K562 (cell line): ENCODE results near the gene LDLRAD3. TPM values are rescaled to one million over a fixed set of nuclear protein-coding genes. Genes with fewer than 3 reads are reported as not detected.

Source experiments
- ELF2 ChIP-seq: fragments of 250-450 bp; sonication (Bioruptor Pico); IDR thresholded peaks from 2 replicates; pipeline ENCODE4 v1.5.0; 2021; ENCODE audit warnings: mild to moderate bottlenecking
- EZH2 ChIP-seq: IDR thresholded peaks from 2 replicates; pipeline ENCODE4 v1.6.1; 2012; ENCODE audit warnings: low read depth, mild to moderate bottlenecking, inconsistent platforms, low read length, borderline replicate concordance
- GABPB2 ChIP-seq: fragments of 250-450 bp; sonication (Bioruptor Pico); conservative IDR thresholded peaks from 2 replicates; pipeline ENCODE4 v1.5.1; 2021; ENCODE audit warnings: mild to moderate bottlenecking
- KAT7 ChIP-seq: sonication (generic); formaldehyde crosslinking; IDR thresholded peaks from 2 replicates; pipeline ENCODE4 v1.8.0; 2022; ENCODE audit warnings: missing genetic modification reagents, mild to moderate bottlenecking, borderline replicate concordance
- KDM1A ChIP-seq, 2 experiments: fragments of 450-650 bp; IDR thresholded peaks; 2 replicates each; pipeline ENCODE4 v1.6.1; 2016; ENCODE audit warnings: mild to moderate bottlenecking in 2 of 2
- MAFG ChIP-seq: fragments of 450-650 bp; conservative IDR thresholded peaks from 2 replicates; pipeline ENCODE4 v1.6.1; 2016; ENCODE audit warnings: missing genetic modification characterization, missing compliant biosample characterization
- PKNOX1 ChIP-seq: fragments of 450-650 bp; IDR thresholded peaks from 2 replicates; pipeline ENCODE4 v1.6.1; 2016
- PTBP1 ChIP-seq: fragments of 200-400 bp; formaldehyde crosslinking; IDR thresholded peaks from 2 replicates; pipeline ENCODE4 v1.6.1; 2017; ENCODE audit warnings: low read depth, low read length
- RFX1 ChIP-seq: fragments of 450-650 bp; IDR thresholded peaks from 2 replicates; pipeline ENCODE4 v1.6.1; 2016; ENCODE audit warnings: mild to moderate bottlenecking, moderate library complexity
- SAFB ChIP-seq: fragments of 200-400 bp; formaldehyde crosslinking; IDR thresholded peaks from 2 replicates; pipeline ENCODE4 v1.6.1; 2017; ENCODE audit warnings: low read depth, low read length, borderline replicate concordance
- SRSF9 ChIP-seq: fragments of 200-400 bp; formaldehyde crosslinking; IDR thresholded peaks from 2 replicates; pipeline ENCODE4 v1.6.1; 2017; ENCODE audit warnings: low read depth, low read length, borderline replicate concordance
- STAT5B ChIP-seq: fragments of 250-450 bp; sonication (Bioruptor Pico); IDR thresholded peaks from 2 replicates; pipeline ENCODE4 v1.8.0; 2021; ENCODE audit warnings: mild to moderate bottlenecking, inconsistent platforms
- TEAD4 ChIP-seq, 2 experiments: sonication (generic) in 1 of 2; formaldehyde crosslinking in 1 of 2; IDR thresholded peaks; 2 replicates each; pipeline versions ENCODE4 v1.6.1 to v1.8.0; 2012 to 2022; ENCODE audit warnings: borderline replicate concordance in 1 of 2, inconsistent platforms in 1 of 2, low read length in 1 of 2, mild to moderate bottlenecking in 1 of 2, missing genetic modification reagents in 1 of 2
- ZBTB17 ChIP-seq: fragments of 450-650 bp; formaldehyde crosslinking; IDR thresholded peaks from 2 replicates; pipeline ENCODE4 v1.4.0; 2020; ENCODE audit warnings: mild to moderate bottlenecking
- ZC3H11A ChIP-seq: IDR thresholded peaks from 2 replicates; pipeline ENCODE4 v1.6.1; 2012; ENCODE audit warnings: low read depth, low read length, improper control_type of control experiment
- ZKSCAN8 ChIP-seq: fragments of 200-800 bp; sonication (Bioruptor generic); IDR thresholded peaks from 2 replicates; pipeline ENCODE4 v1.6.1; 2016; ENCODE audit warnings: missing genetic modification characterization, missing compliant biosample characterization
- ZNF282 ChIP-seq: sonication (generic); formaldehyde crosslinking; IDR thresholded peaks from 2 replicates; pipeline ENCODE4 v1.8.1; 2023; ENCODE audit warnings: missing genetic modification reagents
- ZNF586 ChIP-seq: fragments of 450-650 bp; formaldehyde crosslinking; conservative IDR thresholded peaks from 2 replicates; pipeline ENCODE4 v1.4.0; 2020; ENCODE audit warnings: mild to moderate bottlenecking, moderate library complexity
- ZNF75A ChIP-seq: fragments of 450-650 bp; formaldehyde crosslinking; IDR thresholded peaks from 2 replicates; pipeline ENCODE4 v1.4.0; 2020; ENCODE audit warnings: mild to moderate bottlenecking
- polyA plus RNA-seq, 8 experiments: library from polyadenylated mRNA; depleted of rRNA in 4 of 8; stranded (reverse) in 5 of 8; unstranded in 3 of 8; fragments of >200 nt; fragmentation: Nextera tagmentation in 2 of 8; fragmentation: Illumina TruSeq in 1 of 8; extraction: Ambion mirVana in 2 of 8; extraction: Trizol in 1 of 8; gene quantifications; 2 replicates each; pipeline versions ENCODE4 v1.2.1 to v1.2.3, GENCODE V29; 2011 to 2014; ENCODE audit warnings: inconsistent platforms in 1 of 8, missing spikeins in 1 of 8
- total RNA-seq, 7 experiments: library from RNA; depleted of rRNA in 6 of 7; stranded (reverse); fragments of >200 nt in 6 of 7; fragmentation: Illumina TruSeq in 2 of 7; extraction: Trizol in 2 of 7; gene quantifications; 2 replicates each; pipeline versions ENCODE4 v1.2.1 to v1.2.3, GENCODE V29; 2011 to 2021; ENCODE audit warnings: low replicate concordance in 1 of 7
- TF ChIP-seq, protein P1 (sequence below): fragments of 200-800 bp; sonication (Bioruptor generic); IDR thresholded peaks from 2 replicates; pipeline ENCODE4 v1.6.1; 2016; ENCODE audit warnings: missing genetic modification characterization, missing compliant biosample characterization
- TF ChIP-seq, protein P2 (sequence below): fragments of 450-650 bp; conservative IDR thresholded peaks from 2 replicates; pipeline ENCODE4 v1.6.1; 2016; ENCODE audit warnings: missing genetic modification characterization, low read depth, mild to moderate bottlenecking, control low read depth, missing compliant biosample characterization

LDLRAD3 gene
- total and polyA plus RNA-seq, 9 of the 15 experiments (the other 6 are each of a cell fraction or from before 2014, with no cell fraction given), result 0.73 to 7.2 (median 3.5) TPM

- TF ChIP-seq, protein P1, sequence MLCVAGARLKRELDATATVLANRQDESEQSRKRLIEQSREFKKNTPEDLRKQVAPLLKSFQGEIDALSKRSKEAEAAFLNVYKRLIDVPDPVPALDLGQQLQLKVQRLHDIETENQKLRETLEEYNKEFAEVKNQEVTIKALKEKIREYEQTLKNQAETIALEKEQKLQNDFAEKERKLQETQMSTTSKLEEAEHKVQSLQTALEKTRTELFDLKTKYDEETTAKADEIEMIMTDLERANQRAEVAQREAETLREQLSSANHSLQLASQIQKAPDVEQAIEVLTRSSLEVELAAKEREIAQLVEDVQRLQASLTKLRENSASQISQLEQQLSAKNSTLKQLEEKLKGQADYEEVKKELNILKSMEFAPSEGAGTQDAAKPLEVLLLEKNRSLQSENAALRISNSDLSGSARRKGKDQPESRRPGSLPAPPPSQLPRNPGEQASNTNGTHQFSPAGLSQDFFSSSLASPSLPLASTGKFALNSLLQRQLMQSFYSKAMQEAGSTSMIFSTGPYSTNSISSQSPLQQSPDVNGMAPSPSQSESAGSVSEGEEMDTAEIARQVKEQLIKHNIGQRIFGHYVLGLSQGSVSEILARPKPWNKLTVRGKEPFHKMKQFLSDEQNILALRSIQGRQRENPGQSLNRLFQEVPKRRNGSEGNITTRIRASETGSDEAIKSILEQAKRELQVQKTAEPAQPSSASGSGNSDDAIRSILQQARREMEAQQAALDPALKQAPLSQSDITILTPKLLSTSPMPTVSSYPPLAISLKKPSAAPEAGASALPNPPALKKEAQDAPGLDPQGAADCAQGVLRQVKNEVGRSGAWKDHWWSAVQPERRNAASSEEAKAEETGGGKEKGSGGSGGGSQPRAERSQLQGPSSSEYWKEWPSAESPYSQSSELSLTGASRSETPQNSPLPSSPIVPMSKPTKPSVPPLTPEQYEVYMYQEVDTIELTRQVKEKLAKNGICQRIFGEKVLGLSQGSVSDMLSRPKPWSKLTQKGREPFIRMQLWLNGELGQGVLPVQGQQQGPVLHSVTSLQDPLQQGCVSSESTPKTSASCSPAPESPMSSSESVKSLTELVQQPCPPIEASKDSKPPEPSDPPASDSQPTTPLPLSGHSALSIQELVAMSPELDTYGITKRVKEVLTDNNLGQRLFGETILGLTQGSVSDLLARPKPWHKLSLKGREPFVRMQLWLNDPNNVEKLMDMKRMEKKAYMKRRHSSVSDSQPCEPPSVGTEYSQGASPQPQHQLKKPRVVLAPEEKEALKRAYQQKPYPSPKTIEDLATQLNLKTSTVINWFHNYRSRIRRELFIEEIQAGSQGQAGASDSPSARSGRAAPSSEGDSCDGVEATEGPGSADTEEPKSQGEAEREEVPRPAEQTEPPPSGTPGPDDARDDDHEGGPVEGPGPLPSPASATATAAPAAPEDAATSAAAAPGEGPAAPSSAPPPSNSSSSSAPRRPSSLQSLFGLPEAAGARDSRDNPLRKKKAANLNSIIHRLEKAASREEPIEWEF (CRISPR knock-in tag), result no peak
- TF ChIP-seq TEAD4 (IDR thresholded peaks at IDR 0.05; ENCODE audit: low read length), result peak; percentile 17; the same call in 1 of the 2 replicates
- TF ChIP-seq TEAD4 (CRISPR knock-in tag; IDR thresholded peaks at IDR 0.05; ENCODE audit: borderline replicate concordance), result no peak
- no peak for TF ChIP-seq EZH2
- TF ChIP-seq MAFG (tag), result 0 out of 2 replicates have a peak, but pooled peaks have one; percentile 9
- TF ChIP-seq ZNF586 (CRISPR knock-in tag), result no peak
- TF ChIP-seq ZBTB17, result no peak
- TF ChIP-seq ZNF282 (CRISPR knock-in tag), result no peak
- TF ChIP-seq PTBP1, result no peak
- no peak for TF ChIP-seq ELF2 (CRISPR knock-in tag)
- no peak for TF ChIP-seq SAFB
- peak; percentile 78 for TF ChIP-seq PKNOX1
- no peak for TF ChIP-seq ZKSCAN8 (CRISPR knock-in tag)
- TF ChIP-seq GABPB2 (CRISPR knock-in tag), result no peak
- TF ChIP-seq KDM1A (IDR thresholded peaks at IDR 0.05), result peak; percentile 24 to 63; a peak in 2 of 4 replicates
- TF ChIP-seq RFX1, result no peak
- TF ChIP-seq ZC3H11A, result no peak
- TF ChIP-seq KAT7, result no peak
- TF ChIP-seq ZNF75A, result no peak
- no peak for TF ChIP-seq STAT5B
- TF ChIP-seq, protein P2, sequence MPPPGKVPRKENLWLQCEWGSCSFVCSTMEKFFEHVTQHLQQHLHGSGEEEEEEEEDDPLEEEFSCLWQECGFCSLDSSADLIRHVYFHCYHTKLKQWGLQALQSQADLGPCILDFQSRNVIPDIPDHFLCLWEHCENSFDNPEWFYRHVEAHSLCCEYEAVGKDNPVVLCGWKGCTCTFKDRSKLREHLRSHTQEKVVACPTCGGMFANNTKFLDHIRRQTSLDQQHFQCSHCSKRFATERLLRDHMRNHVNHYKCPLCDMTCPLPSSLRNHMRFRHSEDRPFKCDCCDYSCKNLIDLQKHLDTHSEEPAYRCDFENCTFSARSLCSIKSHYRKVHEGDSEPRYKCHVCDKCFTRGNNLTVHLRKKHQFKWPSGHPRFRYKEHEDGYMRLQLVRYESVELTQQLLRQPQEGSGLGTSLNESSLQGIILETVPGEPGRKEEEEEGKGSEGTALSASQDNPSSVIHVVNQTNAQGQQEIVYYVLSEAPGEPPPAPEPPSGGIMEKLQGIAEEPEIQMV, result no peak
- TF ChIP-seq SRSF9, result no peak
These were observed 107.6 kb downstream of the LDLRAD3 start (continued) for GRCh38 chr11:36051235-36052144.
